AG08395 (cell line): Measurements from ENCODE around the gene RAB35.

Experiments used
- DNase-seq: peaks from one replicate; pipeline ENCODE4 v3.0.0; 2012; ENCODE audit warnings: mixed read lengths, low spot score

RAB35 gene

GRCh38 chr12:120103371-120103770, 13.2 kb downstream of the RAB35 start:
- no peak for DNase-seq

- no peak for DNase-seq
These were observed 13.6 kb downstream of the RAB35 start for GRCh38 chr12:120103044-120103338.

- no peak for DNase-seq
These were observed 14.1 kb downstream of the RAB35 start for GRCh38 chr12:120102189-120103043.

- no peak for DNase-seq
These were observed 14.9 kb downstream of the RAB35 start for GRCh38 chr12:120101617-120102016.

- DNase-seq: no peak
These were observed 15.4 kb downstream of the RAB35 start for GRCh38 chr12:120101182-120101581.

- DNase-seq: peak; percentile 60
These were observed 15.9 kb downstream of the RAB35 start for GRCh38 chr12:120100630-120101029.

- no peak for DNase-seq
These were observed 16.8 kb downstream of the RAB35 start for GRCh38 chr12:120099738-120100137.

- DNase-seq: no peak
These were observed 17.6 kb downstream of the RAB35 start for GRCh38 chr12:120098756-120099470.

GRCh38 chr12:120096671-120097202, 19.8 kb downstream of the RAB35 start:
- no peak for DNase-seq

GRCh38 chr12:120095736-120096135, 20.8 kb downstream of the RAB35 start:
- no peak for DNase-seq

GRCh38 chr12:120095331-120095730, 21.2 kb downstream of the RAB35 start:
- no peak for DNase-seq

- DNase-seq: no peak
These were observed 22.1 kb downstream of the RAB35 start for GRCh38 chr12:120094485-120094884.

- no peak for DNase-seq
These were observed 22.8 kb downstream of the RAB35 start for GRCh38 chr12:120093592-120094355.

- no peak for DNase-seq
These were observed 23.3 kb downstream of the RAB35 start for GRCh38 chr12:120093336-120093591.

- DNase-seq: no peak
These were observed 23.8 kb downstream of the RAB35 start for GRCh38 chr12:120092551-120093335.

GRCh38 chr12:120091371-120092090, 25.0 kb downstream of the RAB35 start:
- no peak for DNase-seq

- DNase-seq: no peak
These were observed 25.8 kb downstream of the RAB35 start for GRCh38 chr12:120090626-120091295.

- no peak for DNase-seq
These were observed 26.3 kb downstream of the RAB35 start for GRCh38 chr12:120090206-120090605.

GRCh38 chr12:120089796-120090195, 26.8 kb downstream of the RAB35 start:
- no peak for DNase-seq

- DNase-seq: no peak
These were observed 27.4 kb downstream of the RAB35 start for GRCh38 chr12:120089105-120089504.
